Measurements from ENCODE around the gene ACP5. TPM values are rescaled to one million over a fixed set of nuclear protein-coding genes. Genes with fewer than 3 reads are reported as not detected.
"Not testable (repeated sequence)": the region's sequence is repeated elsewhere in the genome, so short reads cannot be mapped to it uniquely, and the experiment has no call there.

The ACP5 gene
- total RNA-seq (100 to 1,000 TPM; 242 to 299 TPM), polyA plus RNA-seq (ENCODE audit: insufficient read length in 6 of 6) (1 to 10 TPM; 1.5 to 5.5 (median 3.1) TPM)
- long read RNA-seq, donor 1, partial matches to known transcripts = 0 of 1 reads
- long read RNA-seq, donor 1, other reads (novel, unspliced or antisense) = 0 of 1 reads
- long read RNA-seq, donor 2, partial matches to known transcripts = 0 of 3 reads
- long read RNA-seq, donor 2, other reads (novel, unspliced or antisense) = 0 of 3 reads
- long read RNA-seq, donor 3 = 0 reads
- long read RNA-seq, donor 4, transcript ACP5-202 (6 exons, 1,527 nt) = minor isoform, 5 of 43 reads
- long read RNA-seq, donor 4, transcript ACP5-213 (5 exons, 1,381 nt) = major isoform, 22 of 43 reads
- long read RNA-seq, donor 4, transcript ACP5-201 (7 exons, 1,630 nt) = minor isoform, 6 of 43 reads
- long read RNA-seq, donor 4, partial matches to known transcripts = 3 of 43 reads
- long read RNA-seq, donor 4, other reads (novel, unspliced or antisense) = 5 of 43 reads
- long read RNA-seq, donor 5, partial matches to known transcripts = 0 of 3 reads
- long read RNA-seq, donor 5, other reads (novel, unspliced or antisense) = 0 of 3 reads
- long read RNA-seq, donor 6, partial matches to known transcripts = 0 of 2 reads
- long read RNA-seq, donor 6, other reads (novel, unspliced or antisense) = 0 of 2 reads
- long read RNA-seq, donor 7, partial matches to known transcripts = 0 of 2 reads
- long read RNA-seq, donor 7, other reads (novel, unspliced or antisense) = 0 of 2 reads
- long read RNA-seq, donor 8, partial matches to known transcripts = 0 of 1 reads
- long read RNA-seq, donor 8, other reads (novel, unspliced or antisense) = 0 of 1 reads
- long read RNA-seq, donor 9 = 0 reads
- long read RNA-seq, donor 10, partial matches to known transcripts = 0 of 6 reads
- long read RNA-seq, donor 10, other reads (novel, unspliced or antisense) = 1 of 6 reads
- long read RNA-seq, donor 11 = 0 reads
- long read RNA-seq, donor 12 = 0 reads

- peaks cover 0 to 68% of the 10 kb centered on the region in 2 donors for H3K4me1 ChIP-seq
- no peaks in the 10 kb centered on the region for H3K9me3 ChIP-seq
- H3K4me3 ChIP-seq = peak within 1 kb of the TSS; percentile 31 to 56
- intact Hi-C loops (cut with DNase I) = no loop called here
- H3K27ac ChIP-seq = peak within 1 kb of the TSS; percentile 68 to 80
- H3K36me3 ChIP-seq = peaks cover 0 to 20% of the 10 kb centered on the region in 2 donors
- peak; percentile 17 for ATAC-seq
- TF ChIP-seq CTCF (IDR thresholded peaks at IDR 0.05) = no peak
- peak in 1 of 4 donors; percentile 68 for DNase-seq
- peaks cover 0 to 16% of the 10 kb centered on the region in 2 donors for H3K27me3 ChIP-seq
Measured at GRCh38 chr19:11577451-11578257, at the start of gene ACP5. TSS of gene ACP5 (minus strand) at chr19:11577645. CDS start at chr19:11577317, 328 bp downstream.

- DNase-seq (peak in 1 of 4 donors; percentile 19), ATAC-seq (no peak)
- H3K4me1 ChIP-seq = peaks cover 10 to 16% of the 10 kb centered on the region in 2 donors
- H3K4me3 ChIP-seq = no peak overlapping the region
- TF ChIP-seq CTCF (IDR thresholded peaks at IDR 0.05) = no peak
- intact Hi-C loops (cut with DNase I) = no loop called here
- H3K27ac ChIP-seq = no peak overlapping the region
- no peaks in the 10 kb centered on the region for H3K9me3 ChIP-seq
- peaks cover 0 to 22% of the 10 kb centered on the region in 2 donors for H3K27me3 ChIP-seq
- H3K36me3 ChIP-seq = no peaks in the 10 kb centered on the region
Measured at GRCh38 chr19:11626252-11626651, 48.8 kb upstream of the ACP5 start.

GRCh38 chr19:11624069-11624463, 46.6 kb upstream of the ACP5 start:
- H3K9me3 ChIP-seq = no peaks in the 10 kb centered on the region
- no peak overlapping the region for H3K4me3 ChIP-seq
- no peak for TF ChIP-seq CTCF (IDR thresholded peaks at IDR 0.05)
- ATAC-seq = peak; percentile 52
- peaks cover 0 to 22% of the 10 kb centered on the region in 2 donors for H3K27me3 ChIP-seq
- intact Hi-C loops (cut with DNase I) = no loop called here
- peaks cover 10 to 16% of the 10 kb centered on the region in 2 donors for H3K4me1 ChIP-seq
- peak overlapping the region in 1 of 2 donors; percentile 14 for H3K27ac ChIP-seq
- no peak for DNase-seq
- H3K36me3 ChIP-seq = peaks cover 0 to 21% of the 10 kb centered on the region in 2 donors

GRCh38 chr19:11622401-11622800, 45.0 kb upstream of the ACP5 start:
- intact Hi-C loops (cut with DNase I) = not testable (repeated sequence)

GRCh38 chr19:11620553-11620952, 43.1 kb upstream of the ACP5 start:
- H3K27ac ChIP-seq = no peak overlapping the region
- DNase-seq = no peak
- intact Hi-C loops (cut with DNase I) = no loop called here
- H3K27me3 ChIP-seq = peaks cover 0 to 21% of the 10 kb centered on the region in 2 donors
- H3K36me3 ChIP-seq = peaks cover 11 to 55% of the 10 kb centered on the region in 2 donors
- peaks cover 10 to 16% of the 10 kb centered on the region in 2 donors for H3K4me1 ChIP-seq
- peaks cover 4 to 30% of the 10 kb centered on the region in 2 donors for H3K9me3 ChIP-seq
- TF ChIP-seq CTCF (IDR thresholded peaks at IDR 0.05) = no peak
- ATAC-seq = no peak
- H3K4me3 ChIP-seq = no peak overlapping the region

More at GRCh38 chr19:11622401-11622800, 45.0 kb upstream of the ACP5 start:
- Histone ChIP-seq H3K27me3 (peaks cover 0 to 22% of the 10 kb centered on the region in 2 donors), H3K4me1 (peaks cover 10 to 16% of the 10 kb centered on the region in 2 donors), H3K9me3 (peaks cover 0 to 14% of the 10 kb centered on the region in 2 donors), H3K36me3 (peaks cover under 1 to 36% of the 10 kb centered on the region in 2 donors)
- H3K27ac ChIP-seq, ATAC-seq, DNase-seq, H3K4me3 ChIP-seq: not testable (repeated sequence)

Measured in left lung (tissue), 14 donors.